Measurements from ENCODE around the gene KPNA6. TPM values are rescaled to one million over a fixed set of nuclear protein-coding genes. Genes with fewer than 3 reads are reported as not detected.

Gene KPNA6
- total RNA-seq, 4 donors from 2014 or later = 35.3 to 51.2 (median 39.1) TPM

GRCh38 chr1:32221581-32221979 lies 113.7 kb downstream of the KPNA6 start:
- no peak for DNase-seq (ENCODE audit: low spot score)
- ATAC-seq (ENCODE audit: low FRiP score) = peak; percentile 8
- TF ChIP-seq CTCF (IDR thresholded peaks at IDR 0.05) = no peak

GRCh38 chr1:32221980-32222755 lies 114.3 kb downstream of the KPNA6 start, which contains the start of the genes EIF3I and TMEM234:
Gene EIF3I, plus strand, starts transcription at chr1:32222407. Its CDS starts 35 bp downstream, at chr1:32222442.
Gene TMEM234, minus strand, starts transcription at chr1:32222353. Its CDS starts 31 bp downstream, at chr1:32222322.
- ATAC-seq (ENCODE audit: low FRiP score) = peak; percentile 93
- peak; percentile 94 for DNase-seq (ENCODE audit: low spot score)
- TF ChIP-seq CTCF (IDR thresholded peaks at IDR 0.05) = no peak

- no peak for ATAC-seq (ENCODE audit: low FRiP score)
- DNase-seq (ENCODE audit: low spot score) = no peak
Observed at GRCh38 chr1:32223683-32224082, 115.8 kb downstream of the KPNA6 start.

GRCh38 chr1:32224285-32224684 lies 116.4 kb downstream of the KPNA6 start:
- TF ChIP-seq CTCF (IDR thresholded peaks at IDR 0.05) = no peak
- no peak for ATAC-seq (ENCODE audit: low FRiP score)

More at GRCh38 chr1:32223683-32224082, 115.8 kb downstream of the KPNA6 start:
- no peak for TF ChIP-seq CTCF (IDR thresholded peaks at IDR 0.05)

More at GRCh38 chr1:32224285-32224684, 116.4 kb downstream of the KPNA6 start:
- DNase-seq (ENCODE audit: low spot score) = no peak

Small RNA genes within 50 kb of the gene (small RNA-seq; reads per million reads assigned to genes)
- gene MIR5585 (not detected), gene RF00017 (not detected)

Other genes with a start within 250 kb of the KPNA6 start
- 100 to 1,000 TPM; 216 to 385 (median 283) TPM for gene PTP4A2, start 169.7 kb upstream of the KPNA6 start, total RNA-seq
- 10 to 100 TPM; 49.6 to 63.5 (median 57.2) TPM for gene KHDRBS1, start 94.2 kb upstream of the KPNA6 start, total RNA-seq
- 1 to 10 TPM; 2.5 to 5.6 (median 3.6) TPM for gene TMEM39B, start 35.1 kb upstream of the KPNA6 start, total RNA-seq
- gene TXLNA, start 71.6 kb downstream of the KPNA6 start, total RNA-seq = 10 to 100 TPM; 41.9 to 80.8 (median 49.0) TPM
- 1 to 10 TPM; 2.6 to 5.5 (median 3.1) TPM for gene CCDC28B, start 92.5 kb downstream of the KPNA6 start, total RNA-seq
- gene IQCC, start 97.6 kb downstream of the KPNA6 start, total RNA-seq = 1 to 10 TPM in 3 of 4 donors, under 1 TPM in 1; 0.60 to 1.9 (median 1.2) TPM
- not detected for gene DCDC2B, start 101.0 kb downstream of the KPNA6 start, total RNA-seq
- 10 to 100 TPM in 3 of 4 donors, 1 to 10 TPM in 1; 8.8 to 15.4 (median 11.3) TPM for gene TMEM234, start 114.3 kb downstream of the KPNA6 start, total RNA-seq
- gene EIF3I, start 114.4 kb downstream of the KPNA6 start, total RNA-seq = 100 to 1,000 TPM; 159 to 210 (median 191) TPM
- gene FAM167B, start 139.2 kb downstream of the KPNA6 start, total RNA-seq = 10 to 100 TPM in 1 of 4 donors, 1 to 10 TPM in 3; 1.8 to 14.8 (median 3.8) TPM
- 1 to 10 TPM; 1.1 to 6.8 (median 4.8) TPM for gene LCK, start 143.2 kb downstream of the KPNA6 start, total RNA-seq
- gene HDAC1, start 184.0 kb downstream of the KPNA6 start, total RNA-seq = 10 to 100 TPM; 32.3 to 52.6 (median 39.5) TPM
- 10 to 100 TPM; 29.5 to 61.0 (median 42.7) TPM for gene MARCKSL1, start 228.2 kb downstream of the KPNA6 start, total RNA-seq